ENCODE measurements around the gene PTPRD.

DNA sequence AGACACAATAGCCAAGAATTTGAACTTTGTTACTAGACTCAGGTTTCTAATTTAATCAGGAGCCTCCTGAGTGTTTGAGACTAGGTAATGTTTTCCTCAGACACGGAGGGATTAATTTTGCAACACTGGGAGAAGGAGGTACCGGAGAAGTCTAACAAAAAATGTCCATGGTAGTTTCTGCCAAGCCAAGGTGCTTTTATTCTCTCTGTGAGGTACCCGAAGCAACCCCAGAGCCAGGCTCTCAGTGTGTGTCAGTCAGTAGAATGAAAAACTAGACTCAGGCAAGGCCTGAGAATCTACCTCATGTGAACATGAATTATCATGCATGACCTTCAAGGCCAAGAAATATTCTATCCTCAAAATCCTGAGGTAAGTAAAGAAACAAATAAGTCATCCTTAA, 1832.4 kb downstream of the PTPRD start:
- TF ChIP-seq, protein P1, sequence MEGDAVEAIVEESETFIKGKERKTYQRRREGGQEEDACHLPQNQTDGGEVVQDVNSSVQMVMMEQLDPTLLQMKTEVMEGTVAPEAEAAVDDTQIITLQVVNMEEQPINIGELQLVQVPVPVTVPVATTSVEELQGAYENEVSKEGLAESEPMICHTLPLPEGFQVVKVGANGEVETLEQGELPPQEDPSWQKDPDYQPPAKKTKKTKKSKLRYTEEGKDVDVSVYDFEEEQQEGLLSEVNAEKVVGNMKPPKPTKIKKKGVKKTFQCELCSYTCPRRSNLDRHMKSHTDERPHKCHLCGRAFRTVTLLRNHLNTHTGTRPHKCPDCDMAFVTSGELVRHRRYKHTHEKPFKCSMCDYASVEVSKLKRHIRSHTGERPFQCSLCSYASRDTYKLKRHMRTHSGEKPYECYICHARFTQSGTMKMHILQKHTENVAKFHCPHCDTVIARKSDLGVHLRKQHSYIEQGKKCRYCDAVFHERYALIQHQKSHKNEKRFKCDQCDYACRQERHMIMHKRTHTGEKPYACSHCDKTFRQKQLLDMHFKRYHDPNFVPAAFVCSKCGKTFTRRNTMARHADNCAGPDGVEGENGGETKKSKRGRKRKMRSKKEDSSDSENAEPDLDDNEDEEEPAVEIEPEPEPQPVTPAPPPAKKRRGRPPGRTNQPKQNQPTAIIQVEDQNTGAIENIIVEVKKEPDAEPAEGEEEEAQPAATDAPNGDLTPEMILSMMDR (IDR thresholded peaks at IDR 0.05 in 8 of 11, conservative IDR thresholded peaks at IDR 0.05 in 3 of 11) = no peak
- TF ChIP-seq POLR2A (IDR thresholded peaks at IDR 0.05) = no peak
